ENCODE measurements around the gene LSS. TPM values are rescaled to one million over a fixed set of nuclear protein-coding genes. Genes with fewer than 3 reads are reported as not detected.
"Not testable (repeated sequence)": the region's sequence is repeated elsewhere in the genome, so short reads cannot be mapped to it uniquely, and the experiment has no call there.

Gene LSS
- total and polyA plus RNA-seq, 8 donors, result 34.9 to 184 (median 54.5) TPM

GRCh38 chr21:46227811-46228344 lies 696 bp downstream of the LSS start:
- intact Hi-C loops (cut with DNase I), result no loop called here

DNA sequence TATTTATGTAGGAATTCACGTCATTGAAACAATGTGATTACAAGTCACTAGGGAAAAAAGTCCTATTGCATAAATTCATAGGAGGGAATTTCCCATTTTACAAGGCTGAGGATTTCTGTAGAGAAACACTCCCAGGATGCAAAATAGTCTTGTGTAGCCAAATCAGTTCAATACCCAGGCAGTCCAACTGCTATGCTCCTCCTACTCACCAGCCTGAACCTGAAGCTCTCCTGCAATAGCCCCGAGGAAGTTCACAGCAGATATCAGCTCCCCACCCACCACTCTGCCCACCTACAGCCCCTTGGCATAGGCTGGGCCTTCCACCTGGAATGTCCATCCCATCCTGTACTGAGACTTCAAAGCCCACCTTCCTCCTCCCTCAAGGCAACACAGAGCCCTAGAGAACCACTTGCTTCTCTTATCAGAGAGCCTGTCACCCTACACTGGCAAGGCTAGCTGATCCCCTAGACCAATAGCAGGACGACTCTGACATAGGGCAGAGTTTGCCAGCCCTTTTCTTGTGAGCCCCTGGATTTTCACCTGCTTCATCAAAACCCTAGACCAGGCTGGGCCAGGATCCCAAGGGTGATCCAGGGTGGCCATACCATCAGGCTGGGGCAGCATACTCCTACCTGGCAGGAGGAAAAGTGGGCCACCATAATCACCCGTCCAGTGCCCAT lies 1.5 kb downstream of the LSS start:
- ATAC-seq (peak; percentile 29), DNase-seq (no peak)
- peak overlapping the region; percentile 29 to 65 for H3K27ac ChIP-seq
- H3K27me3 ChIP-seq, result no peaks in the 10 kb centered on the region
- peaks cover 12 to 58% of the 10 kb centered on the region in 2 donors for H3K4me1 ChIP-seq
- H3K36me3 ChIP-seq, result peaks cover 0 to 13% of the 10 kb centered on the region in 2 donors
- peak overlapping the region; percentile 97 to 98 for H3K4me3 ChIP-seq
- intact Hi-C loops (cut with DNase I), result no loop called here
- no peaks in the 10 kb centered on the region for H3K9me3 ChIP-seq
- TF ChIP-seq, protein P1, sequence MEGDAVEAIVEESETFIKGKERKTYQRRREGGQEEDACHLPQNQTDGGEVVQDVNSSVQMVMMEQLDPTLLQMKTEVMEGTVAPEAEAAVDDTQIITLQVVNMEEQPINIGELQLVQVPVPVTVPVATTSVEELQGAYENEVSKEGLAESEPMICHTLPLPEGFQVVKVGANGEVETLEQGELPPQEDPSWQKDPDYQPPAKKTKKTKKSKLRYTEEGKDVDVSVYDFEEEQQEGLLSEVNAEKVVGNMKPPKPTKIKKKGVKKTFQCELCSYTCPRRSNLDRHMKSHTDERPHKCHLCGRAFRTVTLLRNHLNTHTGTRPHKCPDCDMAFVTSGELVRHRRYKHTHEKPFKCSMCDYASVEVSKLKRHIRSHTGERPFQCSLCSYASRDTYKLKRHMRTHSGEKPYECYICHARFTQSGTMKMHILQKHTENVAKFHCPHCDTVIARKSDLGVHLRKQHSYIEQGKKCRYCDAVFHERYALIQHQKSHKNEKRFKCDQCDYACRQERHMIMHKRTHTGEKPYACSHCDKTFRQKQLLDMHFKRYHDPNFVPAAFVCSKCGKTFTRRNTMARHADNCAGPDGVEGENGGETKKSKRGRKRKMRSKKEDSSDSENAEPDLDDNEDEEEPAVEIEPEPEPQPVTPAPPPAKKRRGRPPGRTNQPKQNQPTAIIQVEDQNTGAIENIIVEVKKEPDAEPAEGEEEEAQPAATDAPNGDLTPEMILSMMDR (IDR thresholded peaks at IDR 0.05), result no peak

More at GRCh38 chr21:46227811-46228344, 696 bp downstream of the LSS start:
- H3K9me3 ChIP-seq, result no peaks in the 10 kb centered on the region
- ATAC-seq (peak; percentile 25), DNase-seq (peak in 2 of 4 donors; percentile 14 to 80)
- peaks cover 0 to 10% of the 10 kb centered on the region in 2 donors for H3K36me3 ChIP-seq
- no peaks in the 10 kb centered on the region for H3K27me3 ChIP-seq
- peak overlapping the region; percentile 97 to 98 for H3K4me3 ChIP-seq
- TF ChIP-seq, protein P1 (IDR thresholded peaks at IDR 0.05), result no peak
- peak overlapping the region; percentile 65 to 83 for H3K27ac ChIP-seq
- peaks cover 12 to 52% of the 10 kb centered on the region in 2 donors for H3K4me1 ChIP-seq

DNA sequence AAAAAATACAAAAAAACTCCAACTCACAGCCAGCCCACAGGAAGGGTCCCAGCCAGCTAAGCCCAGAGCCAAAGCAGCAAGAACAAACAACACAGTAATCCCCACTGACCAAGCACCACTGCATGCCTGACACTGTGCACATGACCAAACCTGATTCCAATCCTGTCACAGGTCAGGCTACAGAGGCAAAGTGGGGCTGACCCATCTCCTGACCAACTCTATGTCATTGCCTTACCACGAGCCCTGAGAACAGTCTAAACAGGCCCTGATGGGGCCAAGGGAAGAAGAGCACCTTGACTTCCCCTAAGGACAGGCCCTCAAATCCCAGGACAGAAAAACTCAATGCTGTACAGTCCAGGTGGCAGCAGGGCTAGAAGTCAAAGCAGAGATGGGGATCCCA lies 2.4 kb downstream of the LSS start:
- ATAC-seq (no peak), DNase-seq (no peak)
- H3K4me1 ChIP-seq, result peaks cover 12 to 58% of the 10 kb centered on the region in 2 donors
- H3K4me3 ChIP-seq, result peak overlapping the region in 1 of 2 donors; percentile 98
- intact Hi-C loops (cut with DNase I), result no loop called here
- peaks cover 0 to 22% of the 10 kb centered on the region in 2 donors for H3K36me3 ChIP-seq
- H3K9me3 ChIP-seq, result no peaks in the 10 kb centered on the region
- TF ChIP-seq, protein P1 (IDR thresholded peaks at IDR 0.05), result no peak
- no peak overlapping the region for H3K27ac ChIP-seq
- no peaks in the 10 kb centered on the region for H3K27me3 ChIP-seq

- DNase-seq; H3K27me3 ChIP-seq; H3K27ac ChIP-seq; ATAC-seq; intact Hi-C loops (cut with DNase I); H3K4me3 ChIP-seq; H3K9me3 ChIP-seq: not testable (repeated sequence)
- Histone ChIP-seq H3K36me3 (peaks cover 0 to 45% of the 10 kb centered on the region in 2 donors), H3K4me1 (peaks cover 12 to 53% of the 10 kb centered on the region in 2 donors)
These were observed 4.9 kb downstream of the LSS start for GRCh38 chr21:46223661-46224060.

DNA sequence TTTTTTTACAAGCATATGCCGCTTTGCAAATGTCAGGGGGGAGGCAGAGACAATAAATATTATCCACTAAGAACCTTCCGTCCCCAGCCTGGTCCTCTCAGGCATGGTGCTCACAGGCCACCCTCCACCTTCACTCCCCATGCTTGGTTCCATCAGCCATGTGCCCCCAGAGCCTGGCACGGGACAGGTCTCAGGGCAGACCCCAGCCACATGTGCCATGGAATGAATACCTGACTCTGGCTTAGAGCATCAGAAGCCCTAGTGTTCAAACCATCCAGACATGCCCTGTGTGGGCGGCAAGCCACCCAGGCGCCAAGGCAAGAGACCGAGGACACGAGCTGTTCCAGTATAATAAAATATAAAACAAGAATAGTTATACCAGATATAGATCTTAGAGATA lies 5.4 kb downstream of the LSS start:
- DNase-seq (no peak), ATAC-seq (no peak)
- Histone ChIP-seq H3K4me1 (peaks cover 12 to 53% of the 10 kb centered on the region in 2 donors), H3K27me3 (no peaks in the 10 kb centered on the region), H3K4me3 (no peak overlapping the region), H3K9me3 (no peaks in the 10 kb centered on the region), H3K27ac (no peak overlapping the region), H3K36me3 (peaks cover 0 to 49% of the 10 kb centered on the region in 2 donors)
- intact Hi-C loops (cut with DNase I), result no loop called here
- TF ChIP-seq, protein P1 (IDR thresholded peaks at IDR 0.05), result no peak

Measured in left lung (tissue), 10 donors.